Inflammatory macrophage (primary cell): ENCODE measurements around the gene SLC22A7.

Experiments
- DNase-seq, 2 donors: peaks; one replicate each; pipeline ENCODE4 v3.0.0-alpha.2; 2020 to 2022

SLC22A7 gene

DNA sequence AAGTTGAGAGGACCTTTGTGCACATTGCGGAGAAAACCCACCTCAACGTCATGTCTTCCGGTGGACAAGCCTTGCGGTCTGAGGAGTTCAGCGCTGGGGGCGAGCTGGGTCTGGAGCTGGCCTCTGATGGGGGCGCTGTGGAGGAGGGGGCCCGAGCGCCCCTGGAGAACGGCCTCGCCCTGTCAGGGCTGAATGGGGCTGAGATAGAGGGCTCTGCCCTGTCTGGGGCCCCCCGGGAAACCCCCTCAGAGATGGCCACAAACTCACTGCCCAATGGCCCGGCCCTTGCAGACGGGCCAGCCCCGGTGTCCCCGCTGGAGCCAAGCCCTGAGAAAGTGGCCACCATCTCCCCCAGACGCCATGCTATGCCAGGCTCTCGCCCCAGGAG lies 14.6 kb upstream of the SLC22A7 start:
- DNase-seq: no peak

DNA sequence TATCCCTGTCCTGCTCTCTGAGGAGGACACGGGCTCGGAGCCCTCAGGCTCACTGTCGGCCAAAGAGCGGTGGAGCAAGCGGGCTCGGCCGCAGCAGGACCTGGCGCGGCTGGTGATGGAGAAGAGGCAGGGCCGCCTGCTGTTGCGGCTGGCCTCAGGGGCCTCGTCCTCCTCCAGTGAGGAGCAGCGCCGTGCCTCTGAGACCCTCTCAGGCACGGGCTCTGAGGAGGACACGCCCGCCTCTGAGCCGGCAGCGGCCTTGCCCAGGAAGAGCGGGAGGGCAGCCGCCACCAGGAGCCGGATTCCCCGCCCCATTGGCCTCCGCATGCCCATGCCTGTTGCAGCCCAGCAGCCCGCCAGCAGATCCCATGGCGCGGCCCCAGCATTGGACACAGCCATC lies 14.2 kb upstream of the SLC22A7 start:
- DNase-seq: no peak

DNA sequence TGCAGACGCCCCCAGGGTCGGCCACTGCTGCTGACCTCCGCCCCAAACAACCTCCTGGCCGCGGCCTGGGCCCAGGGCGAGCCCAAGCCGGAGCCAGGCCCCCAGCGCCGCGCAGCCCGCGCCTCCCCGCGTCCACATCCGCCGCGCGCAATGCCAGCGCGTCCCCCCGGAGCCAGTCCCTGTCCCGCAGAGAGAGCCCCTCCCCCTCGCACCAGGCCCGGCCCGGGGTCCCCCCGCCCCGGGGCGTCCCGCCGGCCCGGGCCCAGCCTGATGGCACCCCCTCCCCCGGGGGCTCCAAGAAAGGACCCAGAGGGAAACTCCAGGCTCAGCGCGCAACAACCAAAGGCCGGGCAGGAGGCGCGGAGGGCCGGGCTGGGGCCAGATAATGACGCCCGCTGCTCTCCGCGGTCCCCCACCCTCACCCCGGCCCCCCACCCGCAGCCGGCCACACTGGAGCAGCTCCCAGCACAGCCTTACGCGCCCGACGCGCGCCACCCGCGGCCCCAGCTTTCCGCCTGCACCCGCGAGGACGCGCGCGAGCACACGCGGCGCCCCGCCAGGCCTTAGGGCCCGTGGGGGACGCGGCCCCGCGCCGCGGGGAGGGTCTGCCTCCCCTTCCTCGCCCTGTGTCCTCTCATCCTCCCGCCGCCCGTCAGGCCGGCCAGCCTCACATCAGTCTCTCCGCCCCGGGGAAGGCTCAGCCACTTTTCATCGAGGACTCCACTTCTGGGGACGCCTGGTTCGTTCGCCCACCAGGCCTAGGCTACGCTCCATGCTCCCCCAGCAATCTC lies 12.9 kb upstream of the SLC22A7 start:
- no peak for DNase-seq

DNA sequence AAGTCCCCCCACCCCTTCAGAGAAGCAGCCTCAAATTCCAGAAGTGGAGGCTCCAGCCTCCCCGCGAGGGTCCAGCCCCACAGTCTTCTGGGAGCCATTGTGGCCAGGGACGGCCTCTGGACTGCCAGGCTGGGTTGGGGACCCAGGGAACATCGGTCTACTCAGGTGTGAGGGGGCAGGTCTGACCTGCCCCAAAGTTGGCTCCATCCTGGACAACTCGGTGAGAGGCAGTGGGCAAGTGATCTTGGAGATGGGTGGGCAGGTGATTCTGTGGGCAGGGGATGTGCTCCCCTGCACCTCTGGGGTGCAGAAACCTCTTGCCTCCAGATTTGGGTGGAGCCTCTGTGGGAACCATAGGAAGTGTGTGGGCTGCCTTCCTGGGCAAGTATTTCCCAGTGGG lies 12.2 kb upstream of the SLC22A7 start:
- DNase-seq: no peak

DNA sequence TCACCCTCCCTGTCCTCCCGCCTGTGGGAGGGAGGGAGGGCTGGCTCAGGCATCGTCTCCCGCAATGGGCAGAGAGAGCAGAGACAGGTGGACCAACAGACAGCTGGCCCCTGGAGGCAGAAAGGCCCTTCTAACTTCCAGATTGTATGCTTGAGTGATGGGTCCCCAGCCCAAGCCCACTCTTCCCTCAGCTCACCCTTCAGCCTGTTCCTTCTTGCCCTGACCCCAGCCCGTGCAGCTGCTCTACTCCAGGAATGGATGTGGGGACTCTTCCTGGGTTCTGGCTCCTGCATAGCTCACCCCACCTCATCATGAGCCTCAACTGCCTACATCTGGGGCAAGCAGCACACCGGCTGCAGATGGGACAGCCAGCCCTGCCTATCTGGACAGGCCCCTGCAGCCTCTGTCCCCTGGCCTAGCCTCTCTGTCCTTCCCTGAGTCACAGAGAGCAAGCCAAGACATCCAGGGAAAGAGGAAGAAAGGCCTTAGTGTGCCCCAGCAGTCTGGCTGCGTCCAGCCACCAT lies 11.5 kb upstream of the SLC22A7 start:
- DNase-seq: peak; percentile 30 to 51

DNA sequence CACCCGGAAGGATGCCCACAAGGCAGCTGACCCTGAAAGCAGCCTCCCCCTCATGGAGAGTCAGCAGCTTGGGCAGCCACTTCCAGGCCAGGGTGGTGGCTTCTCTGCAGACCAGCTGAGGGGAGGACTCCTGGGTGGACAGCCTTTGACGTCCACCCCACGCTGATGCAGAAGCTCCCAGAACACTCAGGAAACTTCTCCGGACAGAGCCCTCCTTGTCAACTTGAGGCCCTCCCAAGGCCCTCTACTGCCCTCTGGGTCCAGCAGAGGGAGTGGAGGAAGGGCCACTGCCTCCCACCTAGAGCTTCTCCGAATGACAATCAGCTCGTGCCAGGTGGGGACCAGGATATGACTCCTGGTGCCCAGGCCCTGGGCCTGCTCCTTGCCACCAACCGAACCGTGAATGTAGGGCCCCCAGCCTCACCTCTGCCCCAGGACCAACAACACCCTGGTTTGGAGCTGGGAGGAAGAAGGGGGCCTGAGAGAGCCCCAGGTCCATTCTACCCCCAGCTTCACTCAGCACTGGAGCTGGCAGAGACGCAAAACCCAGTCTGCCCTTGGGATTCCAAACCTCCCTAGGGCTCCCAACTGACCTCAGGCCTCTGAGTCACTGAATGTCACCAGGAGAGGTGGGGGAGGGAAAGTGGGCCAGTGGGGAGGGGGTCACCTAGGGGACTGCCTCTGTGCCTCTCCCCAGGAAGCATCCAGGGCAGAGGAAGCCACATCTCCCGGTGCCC lies 10.9 kb upstream of the SLC22A7 start:
- DNase-seq: no peak

GRCh38 chr6:43287717-43288679 lies 10.1 kb upstream of the SLC22A7 start:
- DNase-seq: no peak

GRCh38 chr6:43290339-43290904 lies 7.6 kb upstream of the SLC22A7 start:
- no peak for DNase-seq

DNA sequence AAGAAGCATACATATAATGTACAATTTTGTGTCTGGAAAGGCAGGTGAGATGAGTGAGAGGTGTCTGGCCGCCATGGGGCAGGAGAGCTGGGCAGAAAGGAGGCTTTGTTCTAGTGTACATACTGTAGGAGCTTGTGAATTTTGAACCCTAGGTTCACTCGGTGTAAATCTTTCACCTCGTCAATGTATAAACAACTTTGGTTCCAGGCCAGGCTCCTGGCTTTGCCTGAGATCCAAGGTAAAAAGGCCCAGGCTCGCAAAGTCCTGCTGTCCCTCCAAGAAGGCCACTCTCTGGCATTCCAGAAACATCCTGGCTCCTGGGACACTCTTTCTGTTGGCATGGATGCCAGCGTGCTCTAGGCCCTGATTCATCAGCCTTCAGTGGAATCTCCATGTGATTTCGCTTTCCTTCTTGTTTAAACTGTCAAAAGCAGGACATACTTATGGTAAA lies 7.1 kb upstream of the SLC22A7 start:
- DNase-seq: no peak

- DNase-seq: no peak
These were observed 6.4 kb upstream of the SLC22A7 start for GRCh38 chr6:43291708-43292107.

- DNase-seq: no peak
These were observed 5.7 kb upstream of the SLC22A7 start for GRCh38 chr6:43292341-43292740.

DNA sequence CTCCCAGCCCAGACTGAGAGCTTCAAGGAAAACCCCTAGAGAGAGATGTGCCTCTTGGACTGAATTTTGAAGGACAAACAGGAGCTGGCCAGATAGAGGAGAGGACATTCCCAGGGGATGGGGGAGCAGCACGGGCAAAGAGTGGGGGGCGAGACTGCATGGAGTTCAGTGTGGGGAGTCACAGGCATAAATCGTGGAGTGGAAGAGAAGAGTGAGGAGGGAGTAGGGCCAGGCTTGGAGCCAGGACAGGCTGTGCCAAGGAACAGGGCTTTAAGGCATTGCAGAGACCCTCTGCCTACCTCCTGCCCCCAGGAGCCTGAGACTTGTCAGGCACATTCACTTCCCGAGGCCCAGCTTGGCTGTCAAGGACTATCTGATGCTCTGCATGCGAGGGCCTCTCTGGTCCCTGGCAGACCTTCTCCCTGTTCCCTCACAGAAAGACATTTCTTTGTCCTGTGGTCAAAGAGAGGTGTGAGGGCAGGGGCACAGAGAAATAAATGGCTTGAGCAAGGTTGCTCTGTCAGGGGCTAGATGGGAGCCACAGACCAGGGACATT lies 5.2 kb upstream of the SLC22A7 start:
- DNase-seq: no peak

- no peak for DNase-seq
These were observed 4.4 kb upstream of the SLC22A7 start for GRCh38 chr6:43293698-43294097.

DNA sequence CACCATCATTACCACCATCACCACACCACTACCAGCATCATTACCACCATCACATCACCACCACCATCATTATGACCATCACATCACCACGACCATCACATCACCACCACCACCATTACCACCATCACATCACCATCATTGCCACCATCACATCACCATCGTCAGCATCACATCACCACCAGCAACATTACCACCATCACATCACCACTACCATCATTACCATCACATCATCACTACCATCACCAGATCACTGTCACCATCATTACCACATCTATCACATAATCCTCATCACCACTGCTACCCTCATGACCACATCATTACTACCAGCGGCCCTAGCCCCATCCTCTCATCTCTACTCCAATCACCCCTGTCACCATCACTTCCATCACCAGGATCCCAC lies 3.5 kb upstream of the SLC22A7 start:
- no peak for DNase-seq

DNA sequence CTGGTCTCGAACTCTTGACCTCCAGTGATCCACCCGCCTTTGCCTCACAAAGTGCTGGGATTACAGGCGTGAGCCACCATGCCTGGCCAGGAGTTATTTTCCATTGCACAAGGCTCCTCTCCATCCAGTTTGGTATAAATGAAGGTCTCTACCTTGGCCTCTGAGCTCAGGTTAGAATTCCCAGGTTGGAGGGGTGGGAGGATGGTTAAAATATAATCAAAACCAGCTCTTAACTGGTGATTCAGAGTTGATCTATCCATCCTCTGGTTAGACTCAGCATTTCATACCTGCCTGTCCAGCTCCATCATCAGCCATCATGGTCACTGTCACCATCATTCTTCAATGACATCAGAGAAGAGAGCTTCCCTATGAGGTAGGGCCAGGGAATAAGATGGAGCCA lies 2.6 kb upstream of the SLC22A7 start:
- no peak for DNase-seq

DNA sequence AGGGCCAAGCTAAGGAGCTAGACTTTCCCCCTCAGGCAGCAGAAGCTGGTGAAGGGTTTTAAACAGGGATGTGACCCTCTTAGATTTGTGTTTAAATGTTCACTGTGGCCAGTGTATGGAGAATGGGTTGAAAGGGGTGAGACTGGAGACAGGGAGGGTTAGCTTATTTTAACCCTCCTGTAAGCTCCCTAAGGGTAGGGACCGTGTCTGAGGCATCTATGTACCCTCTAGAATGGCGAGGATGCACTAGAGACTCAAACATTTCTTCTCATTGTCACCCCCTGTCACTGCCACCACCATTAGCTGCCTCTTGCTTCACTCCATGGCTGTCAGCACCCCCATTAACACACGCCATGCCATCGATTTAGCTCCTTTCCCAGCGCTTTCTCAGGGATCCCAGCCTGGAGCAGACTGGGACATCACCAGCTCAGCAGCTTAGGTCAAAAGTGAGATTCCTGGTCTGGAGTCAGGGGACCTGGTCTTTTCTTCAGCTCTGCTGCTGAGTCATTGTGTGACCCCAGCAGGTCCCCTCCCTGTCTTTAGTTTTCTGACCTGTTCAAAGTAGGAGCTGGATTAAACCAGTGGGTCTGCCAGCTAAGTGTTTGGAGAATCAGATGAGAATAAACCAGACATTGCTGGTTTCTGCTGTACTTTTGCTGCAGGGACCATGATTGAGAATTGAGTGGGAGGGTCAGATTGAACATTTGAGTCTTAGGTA lies 1.1 kb upstream of the SLC22A7 start:
- DNase-seq: no peak

- no peak for DNase-seq
These were observed 691 bp downstream of the SLC22A7 start for GRCh38 chr6:43298565-43299337.

GRCh38 chr6:43299338-43300293 lies 1.6 kb downstream of the SLC22A7 start:
- no peak for DNase-seq
